Activated naive CD4-positive, alpha-beta T cell treated with anti-CD3 and anti-CD28 coated beads for 36 hours (primary cell): ENCODE measurements around the gene MAGEB18. TPM values are rescaled to one million over a fixed set of nuclear protein-coding genes. Genes with fewer than 3 reads are reported as not detected.

Source experiments
- CTCF ChIA-PET: fragments of 350-600 bp; sonication (Branson Sonifier 250); formaldehyde crosslinking; loops from one replicate; lab custom pipeline; 2021; ENCODE audit warnings: antibody characterized with exemption; lab: Charles Lee
- DNase-seq: peaks from one replicate; pipeline ENCODE4 v3.0.0-alpha.2; 2020
- H3K27ac Mint-ChIP-seq: one replicate; pipeline ENCODE4 v1.8.0; 2021; ENCODE audit warnings: mild to moderate bottlenecking, mixed read lengths
- H3K27me3 Mint-ChIP-seq: one replicate; pipeline ENCODE4 v1.8.0; 2021; ENCODE audit warnings: low read depth, mixed read lengths
- H3K36me3 Mint-ChIP-seq: one replicate; pipeline ENCODE4 v1.8.0; 2021; ENCODE audit warnings: low read depth, mixed read lengths
- H3K4me1 Mint-ChIP-seq: one replicate; pipeline ENCODE4 v1.8.0; 2021; ENCODE audit warnings: low read depth, mixed read lengths
- H3K4me3 Mint-ChIP-seq: one replicate; pipeline ENCODE4 v1.8.0; 2021; ENCODE audit warnings: mild to moderate bottlenecking, moderate library complexity, mixed read lengths
- H3K9me3 Mint-ChIP-seq: one replicate; pipeline ENCODE4 v1.8.0; 2021; ENCODE audit warnings: mixed read lengths
- intact Hi-C: fragments of 100-400 bp; cut with micrococcal nuclease; formaldehyde crosslinking; loops from one replicate; pipeline ENCODE4 v1.15.1; 2023
- total RNA-seq, 2 experiments: library from RNA; stranded (reverse); gene quantifications; one replicate each; pipeline ENCODE4 v1.2.3, GENCODE V29; 2021

MAGEB18 gene
- not detected for total RNA-seq

DNA sequence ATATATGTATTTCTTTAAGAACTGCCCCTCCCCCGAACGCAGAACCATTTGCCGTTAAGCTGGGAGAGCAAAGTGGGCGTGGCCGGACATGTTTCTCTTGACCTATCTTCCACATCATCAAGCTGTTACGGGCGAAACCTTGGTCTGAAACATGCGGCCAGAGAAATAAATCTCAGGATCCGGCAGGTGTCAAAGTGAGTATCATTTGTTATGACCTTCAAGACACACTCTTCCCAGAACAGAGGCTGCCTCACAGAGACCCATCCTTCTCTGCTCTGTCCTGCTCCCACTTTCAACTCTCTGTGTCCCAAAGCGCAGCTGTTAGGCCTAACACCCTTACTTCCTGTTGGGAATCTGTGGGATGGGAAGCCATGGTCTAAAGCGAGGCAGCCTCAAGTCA is at the start of gene MAGEB18:
Gene MAGEB18, plus strand, starts transcription at position 70 of the 400 bp plus-strand sequence. CDS start 643 bp downstream, outside the sequence.
- peaks cover 2% of the 10 kb centered on the region for H3K9me3 Mint-ChIP-seq
- no peaks in the 10 kb centered on the region for H3K27me3 Mint-ChIP-seq
- no peaks in the 10 kb centered on the region for H3K4me1 Mint-ChIP-seq
- no peak for DNase-seq
- intact Hi-C loops, result no loop called here
- H3K36me3 Mint-ChIP-seq, result no peaks in the 10 kb centered on the region
- no peak within 1 kb of the TSS for H3K27ac Mint-ChIP-seq
- H3K4me3 Mint-ChIP-seq, result no peak within 1 kb of the TSS
- CTCF ChIA-PET, result no interaction called here

- Mint-ChIP-seq H3K27me3 (no peaks in the 10 kb centered on the region), H3K4me1 (no peaks in the 10 kb centered on the region), H3K36me3 (no peaks in the 10 kb centered on the region), H3K4me3 (no peak overlapping the region), H3K27ac (no peak overlapping the region), H3K9me3 (no peaks in the 10 kb centered on the region)
- no peak for DNase-seq
- intact Hi-C loops, result no loop called here
- CTCF ChIA-PET, result no interaction called here
Observed at GRCh38 chrX:26100421-26100920, 37.7 kb upstream of the MAGEB18 start.

- Mint-ChIP-seq H3K27me3 (no peaks in the 10 kb centered on the region), H3K4me3 (no peak overlapping the region), H3K36me3 (no peaks in the 10 kb centered on the region), H3K27ac (no peak overlapping the region), H3K9me3 (peaks cover 7% of the 10 kb centered on the region), H3K4me1 (no peaks in the 10 kb centered on the region)
- CTCF ChIA-PET, result no interaction called here
- no peak for DNase-seq
- intact Hi-C loops, result no loop called here
Observed at GRCh38 chrX:26109142-26109541, 29.0 kb upstream of the MAGEB18 start.

GRCh38 chrX:26146024-26146423 is 7.9 kb downstream of the MAGEB18 start:
- Mint-ChIP-seq H3K4me3 (no peak overlapping the region), H3K36me3 (no peaks in the 10 kb centered on the region), H3K4me1 (no peaks in the 10 kb centered on the region), H3K27me3 (no peaks in the 10 kb centered on the region), H3K9me3 (no peaks in the 10 kb centered on the region), H3K27ac (no peak overlapping the region)
- CTCF ChIA-PET, result no interaction called here
- DNase-seq, result no peak
- intact Hi-C loops, result no loop called here

GRCh38 chrX:26160301-26160700 is 22.2 kb downstream of the MAGEB18 start, which contains the start of gene MAGEB6B:
MAGEB6B (plus strand) TSS chrX:26160601; CDS start chrX:26160601, 0 bp downstream.
- no peak within 1 kb of the TSS for H3K27ac Mint-ChIP-seq

More at GRCh38 chrX:26160301-26160700, 22.2 kb downstream of the MAGEB18 start, which contains the start of gene MAGEB6B:
- Mint-ChIP-seq H3K4me3 (no peak within 1 kb of the TSS), H3K27me3 (no peaks in the 10 kb centered on the region), H3K4me1 (no peaks in the 10 kb centered on the region), H3K9me3 (no peaks in the 10 kb centered on the region), H3K36me3 (no peaks in the 10 kb centered on the region)
- intact Hi-C loops, result no loop called here
- no peak for DNase-seq
- CTCF ChIA-PET, result no interaction called here

Other genes with a start within 250 kb of the MAGEB18 start
- gene MAGEB6B, start 22.3 kb downstream of the MAGEB18 start, total RNA-seq, result not detected
- not detected for gene MAGEB6, start 54.1 kb downstream of the MAGEB18 start, total RNA-seq
- not detected for gene MAGEB5, start 77.8 kb downstream of the MAGEB18 start, total RNA-seq